ENCODE measurements around the gene CFAP99.
"Not testable (repeated sequence)": the region's sequence is repeated elsewhere in the genome, so short reads cannot be mapped to it uniquely, and the experiment has no call there.

CFAP99 gene

DNA sequence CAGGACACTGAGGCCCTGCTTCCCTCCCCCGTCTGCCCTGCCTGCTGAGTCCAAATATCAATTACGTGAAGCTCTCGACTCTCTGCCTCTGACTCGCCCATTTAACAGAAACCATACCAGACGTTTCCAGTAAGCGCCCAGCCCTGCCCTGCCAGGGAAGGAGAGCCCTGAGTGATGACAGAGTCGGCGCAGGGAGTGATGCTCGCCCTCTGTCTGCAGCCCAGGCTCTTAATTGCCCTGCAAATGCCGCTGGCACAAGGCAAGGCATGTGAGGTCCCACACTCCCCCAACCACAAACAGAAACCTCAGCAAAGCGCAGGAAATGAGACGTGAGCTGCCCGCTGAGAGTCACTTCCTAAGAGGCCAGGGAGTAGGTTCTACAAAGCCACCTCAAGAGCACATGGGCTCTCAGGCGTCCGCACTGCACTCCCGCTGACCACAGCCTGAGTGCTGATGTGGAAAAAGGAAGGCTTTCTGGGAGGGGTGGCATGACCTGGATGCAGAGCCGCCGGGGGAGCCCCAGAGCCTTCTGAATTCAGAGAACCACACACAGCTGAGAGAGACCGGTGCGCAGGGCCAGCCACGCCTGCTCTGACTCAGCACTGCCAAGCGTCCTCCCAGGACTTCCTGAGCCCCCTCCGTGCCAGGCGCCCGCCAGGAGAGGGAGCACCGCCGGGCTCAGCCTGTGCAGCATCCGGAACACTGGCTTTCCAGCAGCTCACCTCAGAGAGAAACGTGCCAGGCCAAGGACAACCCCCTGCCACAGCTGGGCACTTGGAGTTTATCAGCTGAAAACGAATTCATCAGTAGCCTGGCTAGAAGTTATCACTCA lies 5.7 kb upstream of the CFAP99 start:
- FAIRE-seq: no peak

- FAIRE-seq: no peak
Measured at GRCh38 chr4:2413821-2414610, 4.7 kb upstream of the CFAP99 start.

DNA sequence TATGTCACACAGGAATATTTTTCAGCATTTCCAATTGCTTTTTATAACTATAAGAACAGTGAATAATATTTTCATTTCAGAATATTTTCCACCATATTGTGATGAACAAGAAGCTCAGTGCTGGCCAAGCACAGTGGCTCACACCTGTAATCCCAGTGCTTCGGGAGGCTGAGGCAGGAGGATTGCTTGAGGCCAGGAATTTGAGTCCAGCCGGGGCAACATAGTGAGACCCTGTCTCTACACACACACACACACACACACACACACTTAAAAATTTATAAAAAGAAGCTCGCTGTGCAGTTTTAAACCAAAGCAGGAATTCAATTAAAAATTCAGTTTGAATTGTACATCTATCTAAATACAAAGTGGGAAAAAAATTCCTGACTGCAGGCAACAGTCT lies 3.5 kb upstream of the CFAP99 start:
- no peak for FAIRE-seq

DNA sequence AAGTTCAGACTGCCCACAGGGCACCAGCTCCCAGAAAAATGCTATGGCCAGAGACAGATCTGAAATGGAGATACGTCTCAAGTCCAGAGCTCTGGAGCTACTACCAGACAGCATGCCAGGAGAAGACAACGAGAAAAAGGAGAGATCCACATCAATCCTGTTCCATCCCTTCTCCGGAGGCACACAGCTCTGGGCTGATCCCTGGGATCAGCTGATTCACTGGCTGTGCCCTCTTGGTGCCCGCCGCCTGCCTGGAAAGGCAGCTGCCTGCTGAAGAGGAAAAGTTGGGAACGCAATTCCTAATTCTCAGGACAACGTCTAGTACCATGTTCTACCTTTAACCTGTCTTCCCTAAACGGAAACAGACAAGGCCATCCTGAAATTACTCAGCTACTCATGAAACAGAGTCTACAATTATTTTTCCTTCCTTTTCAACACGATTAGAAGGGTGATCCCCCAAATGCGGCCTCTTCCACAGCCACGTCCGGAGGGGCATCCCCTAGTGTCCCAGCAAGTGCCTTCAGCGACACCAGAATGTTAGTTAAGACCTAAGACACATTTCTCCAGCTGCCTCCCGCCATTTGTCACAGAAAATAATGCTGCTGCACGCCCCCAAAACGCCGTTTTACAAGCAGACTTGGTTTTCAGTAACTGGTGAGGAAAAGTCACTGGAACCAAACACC lies 2.7 kb upstream of the CFAP99 start:
- FAIRE-seq: no peak

GRCh38 chr4:2416564-2417225 lies 2.1 kb upstream of the CFAP99 start:
- FAIRE-seq: no peak

- FAIRE-seq: no peak
Measured at GRCh38 chr4:2417226-2417764, 1.5 kb upstream of the CFAP99 start.

DNA sequence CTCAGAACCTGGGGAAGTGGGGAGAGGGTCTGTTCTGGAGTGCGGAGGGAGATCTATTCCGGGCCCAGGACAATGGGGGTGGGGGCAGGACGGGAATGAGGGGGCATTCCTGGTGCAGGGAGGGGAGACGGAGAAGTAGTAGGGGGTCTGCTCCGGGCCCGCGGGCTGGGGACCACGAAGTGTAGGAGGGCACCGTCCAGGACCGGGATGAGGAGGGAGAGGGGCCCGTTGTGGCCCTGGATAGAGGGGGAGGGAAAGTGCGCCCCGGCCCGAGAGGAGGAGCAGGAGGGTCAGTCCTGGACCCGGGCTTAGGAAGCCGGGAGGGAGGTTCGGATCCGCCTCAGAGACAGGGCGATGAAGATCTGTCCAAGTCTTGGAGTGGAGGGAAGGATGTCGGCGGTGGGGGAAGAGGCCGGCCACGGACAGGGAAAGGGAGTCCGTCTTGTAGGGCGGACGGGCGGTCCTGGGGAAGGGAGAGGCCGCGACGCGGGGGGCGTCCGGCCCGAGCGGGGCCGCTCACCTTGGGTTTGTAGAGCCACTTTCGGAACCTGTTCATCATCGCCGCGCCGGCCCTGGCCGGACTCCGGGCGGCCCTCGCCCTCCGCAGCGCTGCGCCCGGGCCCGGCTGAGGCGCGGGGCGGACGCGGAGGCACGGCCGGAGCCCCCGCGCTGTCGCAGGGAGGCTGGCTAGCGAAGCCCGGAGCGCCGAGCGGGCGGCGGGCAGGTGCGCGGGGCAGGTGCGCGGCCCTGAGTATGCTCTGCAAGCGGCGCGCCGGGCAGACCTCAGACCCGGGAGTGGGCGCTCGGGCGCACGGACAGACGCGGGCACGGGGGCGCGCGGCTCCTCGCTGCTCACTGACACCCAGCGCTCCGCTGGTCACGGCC lies 748 bp upstream of the CFAP99 start, which contains the start of gene ZFYVE28:
Gene ZFYVE28, minus strand, starts transcription at position 881 of the 885 bp plus-strand sequence. Its CDS starts 322 bp downstream, at position 559.
- FAIRE-seq: no peak

DNA sequence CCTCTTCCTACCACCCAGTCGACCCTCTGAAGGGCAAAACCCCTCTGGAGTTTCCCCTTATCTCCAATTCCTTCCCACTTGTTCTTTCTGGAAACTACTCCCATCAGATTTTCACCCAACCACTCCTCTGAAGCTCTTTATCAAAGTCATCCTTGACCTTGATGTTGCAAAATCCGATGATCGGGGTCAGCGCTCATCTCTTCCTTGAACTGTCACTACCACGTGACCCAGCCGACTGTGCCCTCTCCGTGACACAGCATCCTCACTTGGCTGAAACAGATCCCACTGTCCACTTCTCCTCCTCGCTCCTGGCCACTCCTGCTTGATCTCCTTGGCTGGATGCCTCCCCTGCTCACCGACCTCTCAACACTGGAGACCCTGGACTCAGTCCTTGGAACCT lies 1.1 kb downstream of the CFAP99 start:
- no peak for FAIRE-seq

- no peak for FAIRE-seq
Measured at GRCh38 chr4:2421928-2422327, 3.2 kb downstream of the CFAP99 start.

DNA sequence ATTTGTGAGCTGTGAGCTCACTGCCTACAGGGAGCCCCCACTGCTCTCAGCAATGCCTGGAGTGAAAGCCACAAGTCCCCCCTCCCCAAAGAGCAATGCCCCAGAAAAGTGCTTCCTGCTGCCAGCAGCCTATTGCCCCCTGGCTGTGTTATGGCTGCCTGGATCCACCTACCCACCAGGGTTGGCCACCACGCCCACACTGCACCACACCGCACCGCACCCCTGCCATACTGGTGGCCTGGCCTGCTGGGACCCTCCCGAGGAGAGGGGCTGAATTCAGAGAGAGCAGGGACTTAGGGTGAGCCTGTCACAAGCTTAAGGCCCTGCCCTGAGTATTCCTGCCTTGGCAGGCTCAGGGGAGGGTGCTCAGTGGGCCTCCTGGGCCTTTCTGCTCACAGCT lies 4.3 kb downstream of the CFAP99 start:
- FAIRE-seq: no peak

DNA sequence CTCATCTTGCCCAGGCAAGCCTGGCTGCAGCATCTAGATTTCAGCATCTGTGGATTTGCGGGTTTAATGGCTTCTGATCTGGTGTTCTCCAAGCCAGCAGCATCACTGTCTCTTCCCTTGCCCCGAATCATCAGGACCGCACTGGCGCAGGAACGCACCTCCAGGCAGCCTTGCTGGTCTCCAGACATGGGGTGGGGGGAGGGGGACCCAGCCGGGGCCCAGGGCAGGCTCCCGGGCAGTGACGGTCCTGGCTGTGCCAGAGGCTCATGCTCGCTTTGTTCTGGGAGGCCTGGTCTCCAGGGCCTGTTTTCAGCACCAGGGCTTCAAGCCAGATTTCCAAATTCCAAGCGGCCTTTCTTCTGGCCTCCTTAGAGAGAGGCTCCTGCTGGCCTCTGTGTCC lies 4.9 kb downstream of the CFAP99 start:
- FAIRE-seq: no peak

DNA sequence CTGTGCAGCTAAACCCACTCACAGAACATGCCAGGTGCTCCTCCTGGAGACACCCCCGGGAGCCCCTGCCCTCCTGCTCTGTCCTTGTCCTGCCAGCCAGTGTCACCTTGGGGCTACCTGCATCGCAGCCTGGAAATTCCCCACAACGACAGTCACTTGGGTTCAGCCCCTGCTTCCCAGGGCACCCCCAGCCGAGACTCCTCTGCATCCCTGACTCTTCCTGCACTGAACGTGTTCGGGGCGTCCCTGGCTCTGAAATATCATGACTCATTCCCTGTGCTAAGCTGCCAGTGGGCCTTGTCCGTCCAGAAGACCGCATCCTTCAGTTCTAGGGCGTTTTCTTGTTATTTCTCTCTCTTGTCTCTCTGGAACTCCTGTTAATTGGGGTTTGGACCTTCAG lies 5.8 kb downstream of the CFAP99 start:
- FAIRE-seq: no peak

GRCh38 chr4:2425386-2426068 lies 6.8 kb downstream of the CFAP99 start:
- no peak for FAIRE-seq

DNA sequence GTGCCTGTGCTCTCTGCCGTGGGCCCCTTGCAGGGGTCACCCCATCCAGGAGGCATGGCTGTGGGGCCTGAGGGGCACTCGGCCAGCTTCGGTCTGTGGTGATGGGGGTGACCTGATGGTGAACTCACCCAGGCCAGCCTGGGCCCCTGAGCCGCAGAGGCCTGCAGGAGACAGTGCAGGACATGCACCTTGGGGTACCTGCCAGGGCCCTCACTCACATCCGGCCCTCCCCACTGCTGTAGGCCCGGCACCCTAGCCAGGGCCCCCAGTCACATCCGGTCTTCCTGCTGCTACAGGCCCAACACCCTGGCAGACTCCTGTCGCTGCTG lies 7.3 kb downstream of the CFAP99 start:
- FAIRE-seq: no peak

GRCh38 chr4:2426711-2427275 lies 8.0 kb downstream of the CFAP99 start:
- no peak for FAIRE-seq

GRCh38 chr4:2427383-2428334 lies 8.9 kb downstream of the CFAP99 start:
- FAIRE-seq: no peak

- FAIRE-seq: no peak
Measured at GRCh38 chr4:2428496-2429213, 9.9 kb downstream of the CFAP99 start.

- FAIRE-seq: not testable (repeated sequence)
Measured at GRCh38 chr4:2429945-2430757, 11.4 kb downstream of the CFAP99 start.

Data from A204.1 (cell line).